K562 (cell line): Measurements from ENCODE around the gene RERE. TPM values are rescaled to one million over a fixed set of nuclear protein-coding genes. Genes with fewer than 3 reads are reported as not detected.

Experiments used
- ATAC-seq: fragments of 200-7000 bp; cut with Tn5 transposase; 3 replicates; pipeline ENCODE4 v1.9.1; 2020; ENCODE audit warnings: moderate library complexity
- BruUV-seq: library from RNA; stranded (reverse); fragments of 400-500 nt; replicated peaks from 2 replicates; lab custom pipeline; 2021; lab: Mats Ljungman, UMichigan
- CTCF ChIA-PET: fragments of 300-600 bp; formaldehyde crosslinking; extraction: SDS; loops from one replicate; lab custom pipeline; 2021; ENCODE audit warnings: low intra/inter-chr PET ratio; lab: Yijun Ruan, JAX
- POLR2A ChIA-PET: fragments of 300-600, 350-650 bp; sonication (Branson Sonifier 250); formaldehyde crosslinking; extraction: SDS; loops from one replicate; lab custom pipeline; 2021; ENCODE audit warnings: antibody characterized with exemption, inconsistent platforms; lab: Yijun Ruan, JAX
- DNase-seq, 4 experiments: peaks; one replicate each; pipeline versions ENCODE4 v3.0.0 to v3.0.0-alpha.2; 2011 to 2018; ENCODE audit warnings: low spot score in 3 of 4, mixed read lengths in 3 of 4; ENCODE audit errors: extremely low read depth in 1 of 4
- FAIRE-seq: peaks from 2 replicates; lab custom pipeline; 2011; peaks lifted over from hg19 to GRCh38; lab: Jason Lieb, UNC
- H2AFZ ChIP-seq: 2 replicates; pipeline ENCODE4 v1.6.0; 2011; ENCODE audit warnings: low read depth, low read length, control low read depth, inconsistent platforms
- H3K27ac ChIP-seq: fragments of 200-600 bp; 3 replicates; pipeline ENCODE4 v1.8.0; 2011; ENCODE audit warnings: low read depth, mild to moderate bottlenecking, control low read depth, inconsistent platforms, low read length, moderate library complexity, mixed read lengths; ENCODE audit errors: extremely low read depth
- H3K27me3 ChIP-seq, 2 experiments: fragments of 300-600 bp in 1 of 2; 2 replicates in 1 of 2; 3 replicates in 1 of 2; pipeline versions ENCODE4 v1.6.0 to v1.8.0; 2011; ENCODE audit warnings: inconsistent platforms in 2 of 2, low read length in 2 of 2, mild to moderate bottlenecking in 1 of 2, mixed read lengths in 1 of 2, moderate library complexity in 1 of 2; ENCODE audit not compliant: control insufficient read depth in 2 of 2, insufficient read depth in 2 of 2
- H3K36me3 ChIP-seq: fragments of 300-600 bp; 3 replicates; pipeline ENCODE4 v1.8.0; 2011; ENCODE audit warnings: mild to moderate bottlenecking, low read length, inconsistent platforms; ENCODE audit not compliant: control insufficient read depth, insufficient read depth
- H3K4me1 ChIP-seq, 2 experiments: fragments of 200-600 bp in 1 of 2; replicated peaks in 1 of 2; 2 replicates in 1 of 2; 3 replicates in 1 of 2; pipeline versions ENCODE4 v1.5.1 to v1.8.0; 2011; ENCODE audit warnings: inconsistent platforms in 2 of 2, low read length in 2 of 2, mild to moderate bottlenecking in 1 of 2, mixed read lengths in 1 of 2, moderate library complexity in 1 of 2; ENCODE audit not compliant: control insufficient read depth in 2 of 2, insufficient read depth in 2 of 2
- H3K4me2 ChIP-seq: 2 replicates; pipeline ENCODE4 v1.6.1; 2011; ENCODE audit warnings: low read length, control low read depth, inconsistent platforms, mixed read lengths; ENCODE audit not compliant: insufficient read depth
- H3K4me3 ChIP-seq: fragments of 200-600 bp; sonication (generic), shearing (Covaris generic); 2 replicates; pipeline ENCODE4 v1.5.1; 2016; ENCODE audit warnings: control low read depth, inconsistent platforms
- H3K79me2 ChIP-seq: fragments of 200-600 bp; 3 replicates; pipeline ENCODE4 v1.8.0; 2011; ENCODE audit warnings: low read length, inconsistent platforms; ENCODE audit not compliant: control insufficient read depth, insufficient read depth
- H3K9ac ChIP-seq, 2 experiments: 2 replicates each; pipeline versions ENCODE4 v1.6.0 to v1.6.1; 2011; ENCODE audit warnings: low read depth in 2 of 2, low read length in 2 of 2, control low read depth in 1 of 2, inconsistent platforms in 1 of 2, mild to moderate bottlenecking in 1 of 2, mixed read lengths in 1 of 2; ENCODE audit not compliant: insufficient read depth in 1 of 2
- H3K9me1 ChIP-seq: one replicate; pipeline ENCODE4 v1.6.0; 2011; ENCODE audit warnings: inconsistent platforms, mild to moderate bottlenecking, low read length, moderate library complexity; ENCODE audit not compliant: control insufficient read depth, insufficient read depth
- H3K9me3 ChIP-seq: replicated peaks from 2 replicates; pipeline ENCODE4 v1.5.1; 2011; ENCODE audit warnings: low read depth, low read length, inconsistent platforms; ENCODE audit not compliant: control insufficient read depth, insufficient read depth
- H4K20me1 ChIP-seq: replicated peaks from 2 replicates; pipeline ENCODE4 v1.6.1; 2011; ENCODE audit warnings: low read length, inconsistent platforms, mixed read lengths; ENCODE audit not compliant: control insufficient read depth, insufficient read depth
- COPS2 ChIP-seq: fragments of 450-650 bp; conservative IDR thresholded peaks from 2 replicates; pipeline ENCODE4 v1.6.1; 2016; ENCODE audit warnings: mild to moderate bottlenecking, moderate library complexity
- HDGF ChIP-seq: fragments of 450-650 bp; IDR thresholded peaks from 2 replicates; pipeline ENCODE4 v1.6.1; 2016
- HNRNPLL ChIP-seq: fragments of 200-400 bp; formaldehyde crosslinking; IDR thresholded peaks from 2 replicates; pipeline ENCODE4 v1.6.1; 2017; ENCODE audit warnings: low read length, low read depth, mild to moderate bottlenecking; ENCODE audit not compliant: poor library complexity, severe bottlenecking
- MAFF ChIP-seq: IDR thresholded peaks from 2 replicates; pipeline ENCODE4 v1.6.1; 2012; ENCODE audit warnings: low read length, improper control_type of control experiment
- MEIS2 ChIP-seq: fragments of 450-650 bp; IDR thresholded peaks from 2 replicates; pipeline ENCODE4 v1.6.1; 2014; ENCODE audit warnings: mild to moderate bottlenecking; ENCODE audit not compliant: partially characterized antibody
- POLR2A ChIP-seq: fragments of 450-650 bp; conservative IDR thresholded peaks from 2 replicates; pipeline ENCODE4 v1.6.1; 2016
- SMAD2 ChIP-seq: fragments of 150-350 bp; IDR thresholded peaks from 2 replicates; pipeline ENCODE4 v1.6.1; 2014; ENCODE audit warnings: low read depth, mild to moderate bottlenecking, low read length
- SRF ChIP-seq, 2 experiments: fragments of 250-450, 450-650 bp in 1 of 2; sonication (Bioruptor Pico) in 1 of 2; sonication (generic) in 1 of 2; formaldehyde crosslinking; IDR thresholded peaks; 2 replicates each; pipeline versions ENCODE4 v1.5.0 to v1.5.1; 2020 to 2022; ENCODE audit warnings: mild to moderate bottlenecking in 1 of 2, missing genetic modification reagents in 1 of 2
- SRSF7 ChIP-seq: fragments of 200-400 bp; formaldehyde crosslinking; optimal IDR thresholded peaks from 2 replicates; pipeline ENCODE3; 2017; ENCODE audit warnings: mild to moderate bottlenecking, low read depth, low read length
- TAF7 ChIP-seq: fragments of 450-650 bp; IDR thresholded peaks from 2 replicates; pipeline ENCODE4 v1.6.1; 2016; ENCODE audit warnings: missing genetic modification characterization, missing compliant biosample characterization
- TSC22D4 ChIP-seq: fragments of 450-650 bp; IDR thresholded peaks from 2 replicates; pipeline ENCODE4 v1.6.1; 2016; ENCODE audit warnings: missing genetic modification characterization, missing biosample characterization, control low read depth
- ZBTB17 ChIP-seq: fragments of 450-650 bp; formaldehyde crosslinking; IDR thresholded peaks from 2 replicates; pipeline ENCODE4 v1.4.0; 2020; ENCODE audit warnings: mild to moderate bottlenecking
- ZNF695 ChIP-seq: fragments of 450-650 bp; formaldehyde crosslinking; IDR thresholded peaks from 2 replicates; pipeline ENCODE4 v1.4.0; 2020; ENCODE audit warnings: mild to moderate bottlenecking, moderate library complexity
- WGBS: fragments of 100-300 bp; shearing (Covaris generic); methylation state at CpG from one replicate; pipeline ENCODE4 v1.1.6; 2016; ENCODE audit warnings: low coverage, mixed read lengths; ENCODE audit not compliant: insufficient coverage; ENCODE audit errors: missing lambda C conversion rate; 5-methylcytosine and 5-hydroxymethylcytosine counted together
- in situ Hi-C: fragments of 300-500 bp; cut with MboI; formaldehyde crosslinking; loops from 4 replicates; pipeline ENCODE4 v1.15.0; 2018; ENCODE audit warnings: inconsistent platforms, mixed read lengths
- intact Hi-C: fragments of 100-400 bp; cut with micrococcal nuclease; formaldehyde crosslinking; loops from 2 replicates; pipeline ENCODE4 v1.14.2; 2022
- polyA plus RNA-seq, 8 experiments: library from polyadenylated mRNA; depleted of rRNA in 4 of 8; stranded (reverse) in 5 of 8; unstranded in 3 of 8; fragments of >200 nt; fragmentation: Nextera tagmentation in 2 of 8; fragmentation: Illumina TruSeq in 1 of 8; extraction: Ambion mirVana in 2 of 8; extraction: Trizol in 1 of 8; gene quantifications; 2 replicates each; pipeline versions ENCODE4 v1.2.1 to v1.2.3, GENCODE V29; 2011 to 2014; ENCODE audit warnings: inconsistent platforms in 1 of 8, missing spikeins in 1 of 8
- total RNA-seq, 7 experiments: library from RNA; depleted of rRNA in 6 of 7; stranded (reverse); fragments of >200 nt in 6 of 7; fragmentation: Illumina TruSeq in 2 of 7; extraction: Trizol in 2 of 7; gene quantifications; 2 replicates each; pipeline versions ENCODE4 v1.2.1 to v1.2.3, GENCODE V29; 2011 to 2021; ENCODE audit warnings: low replicate concordance in 1 of 7
- TF ChIP-seq, protein P1 (sequence below): fragments of 450-650 bp; IDR thresholded peaks from 2 replicates; pipeline ENCODE4 v1.6.1; 2016; ENCODE audit warnings: low read depth

The RERE gene
- total and polyA plus RNA-seq, 9 of the 15 experiments (the other 6 are each of a cell fraction or from before 2014, with no cell fraction given), result 3.0 to 51.5 (median 13.4) TPM

DNA sequence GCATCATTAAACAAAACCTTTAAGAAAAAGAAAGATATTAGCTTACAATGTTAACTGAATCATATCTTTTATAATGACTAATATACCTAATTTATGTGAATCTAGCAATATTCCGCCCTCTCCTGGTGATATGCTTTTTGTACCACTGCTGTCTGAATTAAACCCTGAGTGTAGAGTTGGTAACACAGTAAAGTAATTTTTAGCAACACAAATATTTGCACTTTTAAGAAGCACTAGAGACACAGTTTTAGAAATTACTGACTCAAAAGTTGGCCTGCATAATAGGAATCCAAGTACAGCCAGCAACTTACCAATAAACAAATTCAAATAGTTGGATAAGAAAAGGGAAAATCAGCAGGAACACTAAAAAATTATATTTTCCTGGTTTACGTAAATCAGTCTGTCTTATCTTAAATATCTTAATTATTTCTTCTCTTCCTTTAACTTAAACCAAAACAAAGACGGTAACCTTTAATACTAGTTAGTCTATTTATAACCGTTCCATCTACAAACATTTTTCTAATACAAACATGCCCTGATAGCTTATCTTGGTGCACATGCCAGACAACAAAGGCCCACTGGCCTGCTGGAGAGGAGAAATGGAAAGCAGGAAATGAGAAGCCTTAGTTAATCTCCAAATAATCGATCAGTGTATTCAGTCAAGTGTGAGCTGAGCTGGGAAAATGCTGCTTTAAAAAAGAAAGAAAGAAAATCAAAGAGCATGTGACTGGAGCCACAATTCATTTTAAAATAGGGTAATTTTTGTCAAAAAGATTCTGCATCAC is 246.0 kb downstream of the RERE start (continued):
- TF ChIP-seq ZNF695 (CRISPR knock-in tag), result no peak

DNA sequence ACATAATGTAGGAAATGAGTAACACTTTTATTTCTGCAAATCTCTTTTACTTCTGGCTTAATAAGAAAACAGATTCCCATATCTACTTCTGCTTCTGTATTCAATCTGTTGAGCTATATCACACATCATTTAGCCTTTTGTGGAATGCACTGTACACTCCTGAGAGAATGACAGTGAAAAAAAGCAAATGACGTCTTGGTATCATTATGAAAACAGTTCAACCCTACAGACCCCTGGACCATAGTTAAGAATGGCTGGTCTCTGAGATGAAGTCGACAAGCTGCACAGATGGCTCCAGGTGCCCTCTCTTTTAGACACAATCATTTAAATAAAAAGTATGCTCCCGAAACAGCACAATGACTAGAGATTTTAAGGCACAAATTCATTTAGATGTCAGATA is 247.0 kb downstream of the RERE start:
- peaks cover 0 to 19% of the 10 kb centered on the region in 2 experiments; a peak in 3 of 5 replicates for H3K4me1 ChIP-seq
- CTCF ChIA-PET, result interaction anchor here (0.8 kb wide), 1 partner anchor 162 kb away, joined by 3 read pairs; no protein-coding TSS in a partner anchor
- TF ChIP-seq, protein P1, sequence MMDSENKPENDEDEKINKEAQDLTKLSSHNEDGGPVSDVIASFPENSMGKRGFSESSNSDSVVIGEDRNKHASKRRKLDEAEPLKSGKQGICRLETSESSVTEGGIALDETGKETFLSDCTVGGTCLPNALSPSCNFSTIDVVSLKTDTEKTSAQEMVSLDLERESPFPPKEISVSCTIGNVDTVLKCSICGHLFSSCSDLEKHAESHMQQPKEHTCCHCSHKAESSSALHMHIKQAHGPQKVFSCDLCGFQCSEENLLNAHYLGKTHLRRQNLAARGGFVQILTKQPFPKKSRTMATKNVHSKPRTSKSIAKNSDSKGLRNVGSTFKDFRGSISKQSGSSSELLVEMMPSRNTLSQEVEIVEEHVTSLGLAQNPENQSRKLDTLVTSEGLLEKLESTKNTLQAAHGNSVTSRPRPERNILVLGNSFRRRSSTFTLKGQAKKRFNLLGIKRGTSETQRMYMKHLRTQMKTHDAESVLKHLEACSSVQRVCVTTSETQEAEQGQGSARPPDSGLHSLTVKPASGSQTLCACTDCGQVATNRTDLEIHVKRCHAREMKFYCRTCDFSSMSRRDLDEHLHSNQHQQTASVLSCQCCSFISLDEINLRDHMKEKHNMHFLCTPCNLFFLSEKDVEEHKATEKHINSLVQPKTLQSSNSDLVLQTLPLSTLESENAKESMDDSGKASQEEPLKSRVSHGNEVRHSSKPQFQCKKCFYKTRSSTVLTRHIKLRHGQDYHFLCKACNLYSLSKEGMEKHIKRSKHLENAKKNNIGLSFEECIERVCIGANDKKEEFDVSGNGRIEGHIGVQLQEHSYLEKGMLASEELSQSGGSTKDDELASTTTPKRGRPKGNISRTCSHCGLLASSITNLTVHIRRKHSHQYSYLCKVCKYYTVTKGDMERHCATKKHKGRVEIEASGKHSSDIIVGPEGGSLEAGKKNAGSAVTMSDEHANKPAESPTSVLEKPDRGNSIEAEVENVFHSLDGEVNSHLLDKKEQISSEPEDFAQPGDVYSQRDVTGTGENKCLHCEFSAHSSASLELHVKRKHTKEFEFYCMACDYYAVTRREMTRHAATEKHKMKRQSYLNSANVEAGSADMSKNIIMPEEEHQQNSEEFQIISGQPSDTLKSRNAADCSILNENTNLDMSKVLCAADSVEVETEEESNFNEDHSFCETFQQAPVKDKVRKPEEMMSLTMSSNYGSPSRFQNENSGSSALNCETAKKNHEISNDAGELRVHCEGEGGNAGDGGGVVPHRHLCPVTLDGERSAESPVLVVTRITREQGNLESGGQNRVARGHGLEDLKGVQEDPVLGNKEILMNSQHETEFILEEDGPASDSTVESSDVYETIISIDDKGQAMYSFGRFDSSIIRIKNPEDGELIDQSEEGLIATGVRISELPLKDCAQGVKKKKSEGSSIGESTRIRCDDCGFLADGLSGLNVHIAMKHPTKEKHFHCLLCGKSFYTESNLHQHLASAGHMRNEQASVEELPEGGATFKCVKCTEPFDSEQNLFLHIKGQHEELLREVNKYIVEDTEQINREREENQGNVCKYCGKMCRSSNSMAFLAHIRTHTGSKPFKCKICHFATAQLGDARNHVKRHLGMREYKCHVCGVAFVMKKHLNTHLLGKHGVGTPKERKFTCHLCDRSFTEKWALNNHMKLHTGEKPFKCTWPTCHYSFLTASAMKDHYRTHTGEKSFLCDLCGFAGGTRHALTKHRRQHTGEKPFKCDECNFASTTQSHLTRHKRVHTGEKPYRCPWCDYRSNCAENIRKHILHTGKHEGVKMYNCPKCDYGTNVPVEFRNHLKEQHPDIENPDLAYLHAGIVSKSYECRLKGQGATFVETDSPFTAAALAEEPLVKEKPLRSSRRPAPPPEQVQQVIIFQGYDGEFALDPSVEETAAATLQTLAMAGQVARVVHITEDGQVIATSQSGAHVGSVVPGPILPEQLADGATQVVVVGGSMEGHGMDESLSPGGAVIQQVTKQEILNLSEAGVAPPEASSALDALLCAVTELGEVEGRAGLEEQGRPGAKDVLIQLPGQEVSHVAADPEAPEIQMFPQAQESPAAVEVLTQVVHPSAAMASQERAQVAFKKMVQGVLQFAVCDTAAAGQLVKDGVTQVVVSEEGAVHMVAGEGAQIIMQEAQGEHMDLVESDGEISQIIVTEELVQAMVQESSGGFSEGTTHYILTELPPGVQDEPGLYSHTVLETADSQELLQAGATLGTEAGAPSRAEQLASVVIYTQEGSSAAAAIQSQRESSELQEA, result no peak
- TF ChIP-seq TAF7 (no peak), TSC22D4 (tag) (no peak), POLR2A (no peak), SMAD2 (no peak), ZBTB17 (CRISPR knock-in tag) (no peak), COPS2 (no peak), SRF (CRISPR knock-in tag; IDR thresholded peaks at IDR 0.05) (no peak), MEIS2 (no peak), SRSF7 (no peak), HDGF (no peak), MAFF (no peak), HNRNPLL (no peak)

More for the DNA sequence above, 247.0 kb downstream of the RERE start:
- H3K9me1 ChIP-seq, result no peaks in the 10 kb centered on the region
- peaks cover 3% of the 10 kb centered on the region; the same call in 1 of the 3 replicates for H3K79me2 ChIP-seq
- POLR2A ChIA-PET, result interaction anchor here (0.5 to 3.4 kb wide), 4 partner anchors 12 to 294 kb away, joined by 3 to 11 read pairs (median 4); no protein-coding TSS in a partner anchor
- no peak overlapping the region for H3K9ac ChIP-seq
- ATAC-seq (no peak), FAIRE-seq (no peak), DNase-seq (no peak)
- H3K27ac ChIP-seq, result no peak overlapping the region
- H3K9me3 ChIP-seq, result no peaks in the 10 kb centered on the region
- intact Hi-C loops, result no loop called here
- H3K36me3 ChIP-seq, result no peaks in the 10 kb centered on the region
- in situ Hi-C loops, result loop anchor here (10.0 kb wide), 1 partner anchor 1184 kb away; no protein-coding TSS in a partner anchor
- H3K4me2 ChIP-seq, result no peak overlapping the region
- BruUV-seq, result no TSS peak
- no peak overlapping the region for H2AFZ ChIP-seq
- H3K27me3 ChIP-seq, result no peaks in the 10 kb centered on the region
- WGBS, result 58% methylated on average over 3 of the region's 3 CpGs
- no peak overlapping the region for H3K4me3 ChIP-seq
- H4K20me1 ChIP-seq, result no peaks in the 10 kb centered on the region
